HG02678 (cell line): ENCODE measurements around the gene INCA1.
A peak's percentile ranks its signal among the peaks of the same experiment; 100 is the strongest.

Source experiments
- ATAC-seq: cut with Tn5 transposase; IDR thresholded peaks from one replicate; pipeline ENCODE4 v1.9.1; 2021; ENCODE audit warnings: mild to moderate bottlenecking, moderate library complexity; ENCODE audit not compliant: unreplicated experiment

The INCA1 gene

GRCh38 chr17:5014357-5014756 lies 17.0 kb upstream of the INCA1 start:
- ATAC-seq: no peak

DNA sequence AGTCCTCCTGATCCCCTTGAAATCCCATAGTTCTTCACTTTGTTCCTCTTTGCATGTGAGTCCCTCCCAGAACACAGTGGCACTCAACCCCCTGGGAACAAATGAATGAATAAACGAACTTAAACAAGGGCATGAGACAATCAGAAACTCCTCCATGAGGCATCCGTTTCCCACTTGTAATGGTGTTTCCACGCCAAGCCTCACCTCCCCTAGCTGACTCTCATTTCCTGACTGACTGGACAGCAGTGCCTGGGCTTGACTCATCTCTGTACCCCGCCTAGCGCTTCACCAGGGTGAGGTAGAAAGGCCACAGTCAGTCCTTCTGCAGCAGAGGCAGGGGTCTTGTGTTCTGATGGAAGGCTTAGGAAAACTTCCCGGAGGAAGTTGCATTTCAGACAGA lies 14.6 kb upstream of the INCA1 start:
- no peak for ATAC-seq

GRCh38 chr17:5003214-5003867 lies 6.0 kb upstream of the INCA1 start:
- no peak for ATAC-seq

DNA sequence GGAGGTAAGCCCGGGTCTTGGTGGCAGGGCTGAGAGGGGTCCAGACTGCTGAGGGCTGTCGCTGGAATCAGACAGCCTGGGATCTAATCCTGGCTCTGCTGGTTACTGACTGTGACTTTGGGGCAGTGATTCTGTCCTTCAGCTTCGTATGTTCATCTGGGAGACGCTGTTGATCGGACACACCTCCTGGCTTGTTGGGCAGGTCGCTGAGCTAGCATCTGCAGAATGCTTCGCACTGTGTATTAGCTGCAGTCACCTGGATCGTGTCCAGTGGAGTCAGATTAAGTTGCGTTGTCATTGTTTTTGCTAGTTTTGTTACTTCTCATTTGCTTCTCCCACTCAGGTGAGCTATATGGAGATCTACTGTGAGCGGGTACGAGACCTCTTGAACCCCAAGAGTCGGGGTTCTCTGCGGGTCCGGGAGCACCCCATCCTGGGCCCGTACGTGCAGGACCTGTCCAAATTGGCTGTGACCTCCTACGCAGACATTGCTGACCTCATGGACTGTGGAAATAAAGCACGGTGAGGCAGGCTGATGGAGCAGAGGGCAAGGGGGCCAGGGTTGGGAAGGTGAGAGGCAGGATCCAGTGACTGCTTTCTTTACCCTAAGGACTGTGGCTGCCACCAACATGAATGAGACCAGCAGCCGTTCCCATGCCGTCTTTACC lies 4.9 kb upstream of the INCA1 start:
- no peak for ATAC-seq

DNA sequence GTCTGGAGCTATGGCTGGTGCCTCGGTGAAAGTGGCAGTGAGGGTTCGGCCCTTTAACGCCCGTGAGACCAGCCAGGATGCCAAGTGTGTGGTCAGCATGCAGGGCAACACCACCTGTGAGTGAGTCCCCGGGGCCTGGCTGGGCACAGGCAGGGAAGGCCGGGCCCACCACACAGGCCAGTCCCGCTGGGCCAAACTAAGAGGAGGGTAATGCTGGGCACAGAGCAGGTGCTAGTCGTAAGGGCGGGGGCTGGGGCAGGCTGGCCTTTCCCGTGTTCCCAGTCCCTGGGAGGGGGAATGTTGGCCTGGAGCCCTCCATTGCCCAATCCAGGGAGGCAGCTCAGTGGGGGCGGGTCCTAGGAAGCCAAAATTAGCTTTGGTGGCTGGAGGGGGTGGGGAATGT lies 2.9 kb upstream of the INCA1 start:
- no peak for ATAC-seq

DNA sequence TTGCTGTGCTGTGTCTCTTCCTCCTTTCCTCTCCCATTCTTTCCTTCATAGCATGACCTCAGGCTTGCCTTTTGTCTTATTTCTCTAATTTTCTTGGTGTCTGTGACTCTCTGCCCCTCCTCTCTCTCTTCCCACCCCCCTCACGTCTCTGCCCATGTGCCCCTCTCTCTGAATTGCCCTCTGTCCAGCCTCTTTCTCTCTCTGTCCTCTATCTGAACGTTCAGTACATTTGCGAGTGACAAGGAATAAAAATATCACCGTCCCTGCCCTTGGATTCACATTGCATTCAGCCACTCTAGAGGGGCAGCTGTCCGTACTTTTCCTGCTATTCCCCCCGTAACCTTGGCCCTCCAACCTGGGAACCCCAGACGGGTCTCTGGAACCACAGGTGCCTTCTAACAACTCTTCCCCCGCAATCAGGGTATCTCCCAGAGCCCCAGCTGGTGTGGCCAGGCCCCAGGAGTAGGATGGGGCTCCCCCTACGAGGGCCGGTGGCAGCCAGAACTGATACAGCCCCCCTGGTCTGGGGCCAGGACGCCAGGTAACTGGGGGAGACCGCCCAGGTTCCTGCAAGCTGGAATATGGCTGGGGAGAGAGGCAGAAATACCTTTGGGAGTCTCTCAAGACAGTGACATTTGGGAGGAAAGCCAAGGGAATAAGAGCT lies 2.2 kb upstream of the INCA1 start:
- no peak for ATAC-seq

DNA sequence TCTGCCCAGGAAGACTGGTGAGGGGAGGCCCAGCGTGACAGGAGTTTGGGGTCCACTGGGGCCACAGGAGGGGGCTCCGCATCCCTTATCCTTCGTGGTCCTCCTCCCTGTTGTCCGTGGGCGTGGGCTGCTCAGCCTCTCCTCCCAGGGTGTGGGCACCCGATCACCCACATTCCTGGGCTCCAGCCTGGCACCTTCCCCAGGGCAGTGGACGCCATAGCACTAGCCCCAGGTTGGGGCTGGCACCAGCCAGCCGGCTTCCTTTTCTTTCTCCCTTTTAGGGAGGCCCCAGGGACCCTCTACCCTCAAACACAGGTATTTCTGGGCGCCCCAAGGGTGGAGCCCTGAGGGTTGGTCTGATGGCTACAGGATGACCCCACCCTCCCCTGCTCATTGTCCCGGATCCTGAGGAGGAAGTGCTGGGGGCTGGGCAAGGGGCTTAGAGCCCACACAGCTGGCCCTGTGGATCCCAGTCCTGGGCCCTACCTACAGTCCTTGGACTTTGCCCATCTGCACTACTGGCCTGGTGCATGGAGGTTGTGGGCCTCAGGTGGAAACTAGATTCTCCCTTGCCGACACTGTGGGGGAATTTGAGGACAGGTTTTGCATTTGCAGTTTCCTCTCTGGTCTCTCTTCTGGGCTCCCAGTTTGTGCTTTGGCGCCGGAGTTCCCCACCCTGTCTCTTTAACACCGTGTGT lies 1.6 kb upstream of the INCA1 start:
- ATAC-seq: no peak

DNA sequence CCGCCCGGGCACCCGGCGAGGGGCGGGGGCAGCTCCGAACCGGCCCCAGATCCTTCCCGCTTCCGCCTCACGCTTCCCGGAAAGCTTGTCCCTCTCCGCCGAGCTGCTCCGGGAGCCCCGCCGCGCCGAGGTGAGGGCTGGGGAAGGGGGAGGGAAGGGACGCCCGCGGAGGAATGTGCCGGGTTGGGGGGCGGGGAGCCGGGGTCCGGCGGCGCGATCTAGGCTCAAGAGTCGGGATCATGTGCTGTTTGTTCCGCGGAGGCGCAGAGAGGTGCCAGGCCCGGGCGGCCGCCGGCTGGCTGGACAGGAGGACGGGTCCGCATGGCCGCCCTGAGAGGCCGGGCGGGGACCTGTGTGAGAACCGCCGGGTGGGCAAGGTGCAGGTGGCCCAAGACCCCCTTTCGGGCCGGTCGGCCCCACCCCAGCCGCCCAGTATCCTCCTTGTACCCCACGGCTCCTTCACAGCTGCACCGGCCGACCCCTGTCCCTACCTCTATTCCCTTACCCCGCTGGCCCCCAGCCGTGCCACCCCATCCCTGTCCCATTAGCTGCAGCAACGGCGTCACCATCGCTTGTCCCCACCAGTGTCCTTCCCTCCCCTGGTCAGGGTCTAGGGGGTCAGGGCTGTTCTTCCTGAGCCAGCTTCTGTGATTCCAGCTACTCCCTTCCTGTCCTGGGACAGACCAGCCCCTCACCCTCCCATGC lies 857 bp upstream of the INCA1 start:
- peak; percentile 5 for ATAC-seq

DNA sequence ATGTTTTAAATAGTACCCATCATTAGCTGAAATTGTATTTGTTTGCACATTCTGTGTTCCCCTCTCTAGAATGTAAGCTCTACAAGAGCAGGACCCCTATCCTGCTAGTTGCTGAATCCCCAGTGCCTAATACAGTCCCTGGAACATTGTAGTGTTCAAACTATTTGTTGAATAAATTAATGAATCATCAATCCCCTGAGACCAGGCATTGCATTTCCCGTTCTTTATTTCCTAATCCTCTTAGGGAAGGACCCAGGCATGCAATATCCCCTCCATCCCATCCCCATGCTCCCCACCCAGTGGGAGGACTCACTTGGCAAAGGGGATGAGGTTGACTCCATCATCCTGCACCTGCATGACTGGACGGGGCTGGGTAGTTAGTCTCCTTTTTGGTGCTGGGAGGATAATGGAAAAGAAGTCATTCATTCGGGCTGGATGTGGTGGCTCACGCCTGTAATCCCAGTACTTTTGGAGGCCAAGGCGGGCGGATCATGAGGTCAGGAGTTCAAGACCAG lies 3.2 kb downstream of the INCA1 start:
- no peak for ATAC-seq

DNA sequence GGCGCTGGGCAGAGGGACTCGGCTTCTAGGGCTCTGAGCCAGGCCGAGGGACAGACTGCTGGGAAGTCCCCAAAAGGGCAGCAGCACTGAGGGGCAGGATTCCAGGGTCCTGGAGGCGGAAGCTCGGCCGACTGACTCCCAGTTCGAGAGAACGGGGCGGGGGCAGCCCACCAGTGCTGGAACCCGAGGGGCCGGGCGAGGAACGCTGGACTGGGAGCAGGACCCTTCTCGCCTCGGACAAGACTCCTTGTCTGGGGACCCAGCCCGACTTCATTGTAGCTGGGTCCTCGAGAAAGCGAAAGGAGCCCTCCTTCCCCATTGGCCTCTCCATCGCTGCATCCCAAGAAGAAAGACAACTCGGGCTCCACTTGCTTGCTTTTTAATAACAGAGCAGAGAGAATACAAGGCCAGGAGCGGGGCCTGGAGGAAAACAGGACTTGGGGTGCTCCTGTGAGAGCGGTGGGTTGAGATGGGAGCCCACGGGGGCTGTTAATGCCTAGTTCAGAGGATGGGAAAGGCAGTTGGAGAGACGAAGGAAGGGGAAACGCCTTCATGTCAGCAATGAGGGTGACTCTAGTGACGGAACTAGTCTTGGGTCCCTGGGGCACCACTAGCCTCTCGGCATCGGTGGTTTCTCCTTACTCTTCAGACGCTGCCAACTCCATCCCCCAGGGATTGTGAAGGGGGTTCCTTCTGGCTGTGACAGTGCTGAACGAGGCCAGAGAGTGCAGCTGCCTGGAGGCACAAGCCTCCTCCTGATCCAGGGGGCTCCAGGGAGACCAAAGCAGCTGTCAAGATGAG lies 9.4 kb downstream of the INCA1 start:
- no peak for ATAC-seq

DNA sequence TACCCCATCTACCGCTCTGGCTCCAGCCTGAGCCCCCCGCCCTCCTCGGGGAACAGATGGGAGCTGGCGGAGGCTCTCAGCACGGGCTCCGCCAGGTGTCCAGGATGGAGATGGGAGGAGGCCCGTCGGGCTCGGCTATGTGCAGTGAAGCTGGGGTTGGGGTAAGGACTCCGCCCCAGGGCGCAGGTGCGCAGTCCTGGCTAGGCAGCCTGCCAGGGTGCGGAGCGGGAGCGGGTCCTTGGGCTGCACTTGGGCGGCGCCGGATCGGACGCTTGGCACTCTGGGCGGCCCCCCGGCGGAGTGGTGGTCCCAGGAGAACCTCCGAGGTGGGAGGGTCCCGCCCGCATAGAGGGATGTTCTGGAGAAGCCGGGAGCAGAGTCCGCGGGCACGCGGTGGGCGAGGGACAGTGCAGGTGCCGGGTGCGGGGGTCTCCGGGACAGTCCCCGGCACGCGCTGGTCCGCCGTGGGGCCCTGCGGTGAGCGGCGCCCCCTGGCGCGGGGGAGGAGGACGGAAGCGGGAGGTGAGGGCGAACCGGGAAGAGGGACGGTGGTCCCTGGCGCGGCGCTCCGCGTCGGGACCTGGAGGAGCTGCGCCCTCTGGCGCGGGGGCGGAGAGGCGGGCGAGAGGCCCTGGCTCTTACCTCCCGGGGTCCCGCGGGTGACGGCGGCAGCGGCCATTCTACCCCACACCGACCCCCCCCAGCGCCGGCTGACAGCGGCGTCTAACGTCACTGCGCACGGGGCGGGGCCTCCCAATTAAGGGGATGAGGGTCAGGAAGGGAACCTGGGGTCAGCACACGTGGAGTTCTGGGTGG lies 10.2 kb downstream of the INCA1 start, which contains the start of gene CAMTA2:
TSS of gene CAMTA2 (minus strand) at position 725 of the 816 bp plus-strand sequence. CDS start 1,453 bp downstream, outside the sequence.
- peak; percentile 74 for ATAC-seq

GRCh38 chr17:4986403-4986802 lies 10.9 kb downstream of the INCA1 start:
- ATAC-seq: no peak

DNA sequence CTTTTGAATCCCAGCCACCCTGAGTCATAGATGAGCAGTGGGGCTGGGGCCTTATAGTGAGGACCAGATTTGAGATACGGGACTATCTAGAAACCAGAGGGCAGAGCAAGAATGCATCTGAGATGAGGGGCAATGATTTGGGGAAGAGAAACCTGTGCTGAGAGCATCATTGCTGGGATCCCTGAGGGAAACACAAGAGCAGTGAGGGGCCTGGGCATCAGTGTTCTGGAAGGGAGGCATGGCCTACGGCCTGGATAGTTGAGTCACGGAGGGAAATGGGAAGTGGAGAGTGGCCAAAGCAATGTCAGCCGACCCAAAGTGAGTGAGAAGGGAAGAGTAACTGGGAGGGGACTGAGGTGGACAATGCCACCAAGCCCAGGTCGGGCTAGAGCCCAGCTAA lies 15.0 kb downstream of the INCA1 start:
- ATAC-seq: no peak

GRCh38 chr17:4980644-4981216 lies 16.6 kb downstream of the INCA1 start:
- no peak for ATAC-seq

DNA sequence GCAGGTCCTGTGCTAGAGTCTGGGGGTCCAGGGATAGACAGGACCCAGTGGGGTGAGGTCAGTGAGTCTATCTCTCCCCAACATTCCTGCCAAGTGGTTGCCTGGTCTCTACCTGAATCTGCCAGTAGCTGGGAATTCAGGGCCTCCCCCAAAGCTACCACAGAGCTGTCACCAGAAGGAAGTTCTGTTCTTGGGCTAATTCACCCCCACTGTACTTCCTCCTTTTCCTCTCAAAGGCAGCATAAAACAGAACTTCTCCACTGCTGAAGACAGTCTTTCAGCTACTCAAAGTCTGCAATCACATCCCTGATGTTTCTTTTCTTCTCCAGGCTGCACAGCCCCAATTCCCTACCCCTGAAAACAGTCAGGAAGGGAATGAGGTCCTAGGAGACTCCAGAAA lies 18.6 kb downstream of the INCA1 start:
- ATAC-seq: no peak

- no peak for ATAC-seq
Measured at GRCh38 chr17:4974115-4974670, 23.1 kb downstream of the INCA1 start.

DNA sequence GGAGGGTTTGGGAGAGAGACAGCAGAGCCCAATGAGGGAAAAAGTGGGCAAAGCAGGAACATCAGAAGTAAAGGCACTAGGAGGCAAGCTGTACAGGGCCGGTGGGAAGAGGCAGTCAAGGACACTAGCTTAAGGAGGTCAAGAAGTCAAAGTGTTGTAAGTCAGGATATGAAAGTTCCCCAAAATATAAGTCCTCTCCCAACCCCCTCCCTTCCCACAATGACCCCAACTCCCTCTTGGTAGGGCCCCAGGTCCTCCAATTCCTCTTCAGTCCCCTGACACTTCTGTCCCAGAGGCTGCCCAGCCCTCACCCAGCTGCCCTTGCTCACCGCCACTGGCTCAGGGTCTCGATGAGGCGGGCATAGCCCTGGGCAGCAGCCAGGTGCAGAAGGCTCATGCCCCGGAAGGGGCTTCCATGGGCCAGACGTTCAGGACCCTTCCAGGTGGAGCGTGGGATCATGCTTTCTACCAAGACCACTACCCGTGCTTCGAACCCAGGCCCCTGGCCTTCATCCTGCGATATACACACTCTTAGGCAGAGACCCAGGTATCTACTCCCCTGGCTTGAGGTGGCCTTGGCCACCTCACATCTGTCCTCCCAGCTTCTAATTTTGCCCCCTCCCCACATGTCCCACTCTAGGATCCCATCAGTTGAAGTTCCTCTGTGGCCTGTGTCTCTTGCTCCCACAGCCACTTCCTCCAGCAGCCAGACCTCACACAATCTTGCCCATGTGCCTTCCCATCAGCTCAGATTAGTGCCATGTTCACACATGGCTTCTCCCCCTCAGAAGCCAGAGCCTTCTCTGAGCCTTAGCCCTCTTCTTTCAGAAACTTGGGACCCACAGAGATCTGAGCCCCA lies 23.8 kb downstream of the INCA1 start:
- ATAC-seq: no peak
